Activated naive CD8-positive, alpha-beta T cell treated with anti-CD3 and anti-CD28 coated beads, Interleukin-2, amount 50 U/mL, for 16 hours (primary cell): ENCODE measurements around the gene FAT2.

ENCODE experiments used
- DNase-seq: peaks from one replicate; pipeline ENCODE4 v3.0.0-alpha.2; 2020; ENCODE audit warnings: low read depth, low spot score

FAT2 gene

GRCh38 chr5:151555760-151556576 lies 35.2 kb downstream of the FAT2 start:
- no peak for DNase-seq

GRCh38 chr5:151553695-151554094 lies 37.4 kb downstream of the FAT2 start:
- no peak for DNase-seq

GRCh38 chr5:151553130-151553670 lies 37.9 kb downstream of the FAT2 start:
- DNase-seq = no peak

GRCh38 chr5:151551985-151552384 lies 39.1 kb downstream of the FAT2 start:
- DNase-seq = no peak

- DNase-seq = no peak
Observed at GRCh38 chr5:151550146-151550545, 41.0 kb downstream of the FAT2 start.

- no peak for DNase-seq
Observed at GRCh38 chr5:151549713-151550112, 41.4 kb downstream of the FAT2 start.

- no peak for DNase-seq
Observed at GRCh38 chr5:151547364-151547763, 43.8 kb downstream of the FAT2 start.

- DNase-seq = no peak
Observed at GRCh38 chr5:151541571-151541970, 49.6 kb downstream of the FAT2 start.
